DOHH2 (cell line): Measurements from ENCODE around the gene TRNP1.
"Not testable (repeated sequence)": the region's sequence is repeated elsewhere in the genome, so short reads cannot be mapped to it uniquely, and the experiment has no call there.

Experiments used
- CTCF ChIP-seq: fragments of 200-600 bp; sonication (generic); IDR thresholded peaks from one replicate; pipeline ENCODE4 v1.5.1; 2014; ENCODE audit warnings: antibody characterized with exemption, mild to moderate bottlenecking, low read depth, low read length; ENCODE audit not compliant: poor library complexity, severe bottlenecking
- EZH2phosphoT487 ChIP-seq: fragments of 200-600 bp; sonication (generic); IDR thresholded peaks from 2 replicates; pipeline ENCODE4 v1.6.1; 2017; ENCODE audit warnings: borderline replicate concordance, mild to moderate bottlenecking, antibody characterized with exemption, low read length, moderate library complexity, mixed read lengths

GRCh38 chr1:26989403-26990109 is 3.9 kb upstream of the TRNP1 start:
- not testable (repeated sequence) for TF ChIP-seq CTCF, EZH2phosphoT487
